K562 (cell line): ENCODE results near the gene SIGLEC6. TPM values are rescaled to one million over a fixed set of nuclear protein-coding genes. Genes with fewer than 3 reads are reported as not detected.

ENCODE experiments used
- SMAD3 ChIP-seq: fragments of 450-650 bp; formaldehyde crosslinking; conservative IDR thresholded peaks from 2 replicates; pipeline ENCODE4 v1.4.0; 2020; ENCODE audit warnings: mild to moderate bottlenecking
- TAF9B ChIP-seq: fragments of 450-650 bp; IDR thresholded peaks from 2 replicates; pipeline ENCODE4 v1.6.1; 2018; ENCODE audit warnings: mild to moderate bottlenecking; ENCODE audit not compliant: partially characterized antibody
- TOE1 ChIP-seq, 2 experiments: fragments of 450-650 bp in 1 of 2; sonication (generic) in 1 of 2; formaldehyde crosslinking in 1 of 2; IDR thresholded peaks; 2 replicates each; pipeline versions ENCODE4 v1.7.1 to v1.8.0; 2016 to 2022; ENCODE audit warnings: borderline replicate concordance in 2 of 2, mild to moderate bottlenecking in 2 of 2, antibody characterized with exemption in 1 of 2, inconsistent platforms in 1 of 2, low read depth in 1 of 2, missing genetic modification reagents in 1 of 2, moderate library complexity in 1 of 2
- YY1 ChIP-seq, 3 experiments: IDR thresholded peaks; 2 replicates each; pipeline ENCODE4 v1.6.1; 2011; ENCODE audit warnings: low read length in 2 of 3, mild to moderate bottlenecking in 2 of 3, moderate library complexity in 2 of 3, borderline replicate concordance in 1 of 3, control low read depth in 1 of 3, low read depth in 1 of 3; ENCODE audit not compliant: insufficient read depth in 3 of 3, insufficient replicate concordance in 2 of 3, control insufficient read depth in 1 of 3, insufficient read length in 1 of 3; ENCODE audit errors: extremely low read depth in 1 of 3
- ZBTB17 ChIP-seq: fragments of 450-650 bp; formaldehyde crosslinking; IDR thresholded peaks from 2 replicates; pipeline ENCODE4 v1.4.0; 2020; ENCODE audit warnings: mild to moderate bottlenecking
- ZBTB40 ChIP-seq, 2 experiments: fragments of 450-650 bp in 1 of 2; sonication (generic) in 1 of 2; formaldehyde crosslinking in 1 of 2; IDR thresholded peaks; 2 replicates each; pipeline versions ENCODE4 v1.7.1 to v1.9.0; 2016 to 2022; ENCODE audit warnings: inconsistent platforms in 1 of 2, mild to moderate bottlenecking in 1 of 2, missing genetic modification reagents in 1 of 2
- ZKSCAN1 ChIP-seq: fragments of 150-350 bp; IDR thresholded peaks from 2 replicates; pipeline ENCODE4 v1.6.1; 2016; ENCODE audit warnings: low read depth, low read length
- ZNF12 ChIP-seq: sonication (generic); formaldehyde crosslinking; IDR thresholded peaks from 2 replicates; pipeline ENCODE4 v1.4.0; 2020; ENCODE audit warnings: mild to moderate bottlenecking, missing genetic modification reagents
- ZNF175 ChIP-seq: fragments of 200-800 bp; sonication (Bioruptor generic); IDR thresholded peaks from 2 replicates; pipeline ENCODE4 v1.6.1; 2016; ENCODE audit warnings: low read depth, mild to moderate bottlenecking, missing genetic modification characterization, missing compliant biosample characterization
- polyA plus RNA-seq, 8 experiments: library from polyadenylated mRNA; depleted of rRNA in 4 of 8; stranded (reverse) in 5 of 8; unstranded in 3 of 8; fragments of >200 nt; fragmentation: Nextera tagmentation in 2 of 8; fragmentation: Illumina TruSeq in 1 of 8; extraction: Ambion mirVana in 2 of 8; extraction: Trizol in 1 of 8; gene quantifications; 2 replicates each; pipeline versions ENCODE4 v1.2.1 to v1.2.3, GENCODE V29; 2011 to 2014; ENCODE audit warnings: inconsistent platforms in 1 of 8, missing spikeins in 1 of 8
- total RNA-seq, 7 experiments: library from RNA; depleted of rRNA in 6 of 7; stranded (reverse); fragments of >200 nt in 6 of 7; fragmentation: Illumina TruSeq in 2 of 7; extraction: Trizol in 2 of 7; gene quantifications; 2 replicates each; pipeline versions ENCODE4 v1.2.1 to v1.2.3, GENCODE V29; 2011 to 2021; ENCODE audit warnings: low replicate concordance in 1 of 7

The SIGLEC6 gene
- total and polyA plus RNA-seq, 9 of the 15 experiments (the other 6 are each of a cell fraction or from before 2014, with no cell fraction given) = 0.03 to 17.5 (median 0.71) TPM

GRCh38 chr19:51548891-51549305, 17.4 kb upstream of the SIGLEC6 start (continued):
- TF ChIP-seq ZNF175 (CRISPR knock-in tag) (peak; percentile 29; the same call in 1 of the 2 replicates), ZNF12 (CRISPR knock-in tag) (no peak; the same call in 1 of the 2 replicates), SMAD3 (CRISPR knock-in tag) (0 out of 2 replicates have a peak, but pooled peaks have one; percentile 19), YY1 (IDR thresholded peaks at IDR 0.05; ENCODE audit: borderline replicate concordance in 1 of 3, control insufficient read depth in 1 of 3, extremely low read depth in 1 of 3, insufficient read depth in 3 of 3, insufficient read length in 1 of 3, insufficient replicate concordance in 2 of 3, low read depth in 1 of 3, low read length in 2 of 3) (peak in 1 of 3 experiments; percentile 40), TAF9B (no peak), ZKSCAN1 (no peak), ZBTB17 (peak; percentile 24; the same call in 1 of the 2 replicates), TOE1 (IDR thresholded peaks at IDR 0.05; ENCODE audit: borderline replicate concordance) (0 out of 2 replicates have a peak, but pooled peaks have one; percentile 4), TOE1 (CRISPR knock-in tag; IDR thresholded peaks at IDR 0.05; ENCODE audit: borderline replicate concordance, low read depth) (no peak), ZBTB40 (IDR thresholded peaks at IDR 0.05) (0 out of 2 replicates have a peak, but pooled peaks have one; percentile 5), ZBTB40 (CRISPR knock-in tag; IDR thresholded peaks at IDR 0.05) (no peak)
